HG03565 (cell line): ENCODE measurements around the gene FHIT.
A peak's percentile ranks its signal among the peaks of the same experiment; 100 is the strongest.

ENCODE experiments used
- ATAC-seq: cut with Tn5 transposase; IDR thresholded peaks from one replicate; pipeline ENCODE4 v1.9.1; 2021; ENCODE audit warnings: mild to moderate bottlenecking, moderate library complexity; ENCODE audit not compliant: unreplicated experiment

FHIT gene

DNA sequence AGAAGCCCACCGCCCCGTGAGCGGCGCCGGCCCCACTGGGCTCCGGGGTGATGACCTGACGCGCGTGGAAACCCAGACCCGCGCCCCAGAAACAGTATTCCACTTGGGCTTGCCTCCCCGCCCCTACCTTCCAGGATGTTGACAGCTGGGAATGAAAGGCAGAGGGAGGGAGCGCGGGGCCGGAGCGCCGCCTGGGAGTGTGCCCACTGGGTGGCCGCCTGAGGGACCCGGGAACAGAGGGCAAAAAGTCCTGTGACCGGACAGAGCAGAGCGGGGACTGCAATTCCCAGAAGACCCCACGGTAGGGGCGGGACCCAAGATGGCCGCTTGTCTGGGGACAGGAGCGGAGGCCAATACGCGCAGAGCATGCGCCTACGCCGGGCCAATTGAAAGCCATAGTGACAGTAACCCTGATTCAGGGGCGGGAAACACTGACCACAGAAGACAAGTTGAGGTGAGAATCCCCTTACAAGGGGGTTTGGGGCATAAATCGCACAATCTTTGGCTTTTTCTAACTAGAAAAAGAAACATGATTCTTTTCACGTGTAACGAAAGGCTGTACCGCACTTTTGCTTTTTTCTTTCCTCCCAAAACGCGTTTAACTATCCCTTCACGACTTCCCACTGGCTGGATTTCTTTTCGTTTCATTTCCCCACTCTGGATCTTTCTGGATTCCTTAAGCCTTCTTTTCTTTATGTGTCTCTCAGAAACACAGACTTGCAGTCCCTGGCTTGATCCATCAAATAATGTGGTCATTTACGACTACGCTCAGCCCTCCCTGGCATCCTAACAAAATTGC, at the start of gene FHIT:
FHIT (minus strand) TSS at position 279 of the 799 bp plus-strand sequence.
- ATAC-seq = peak; percentile 83

DNA sequence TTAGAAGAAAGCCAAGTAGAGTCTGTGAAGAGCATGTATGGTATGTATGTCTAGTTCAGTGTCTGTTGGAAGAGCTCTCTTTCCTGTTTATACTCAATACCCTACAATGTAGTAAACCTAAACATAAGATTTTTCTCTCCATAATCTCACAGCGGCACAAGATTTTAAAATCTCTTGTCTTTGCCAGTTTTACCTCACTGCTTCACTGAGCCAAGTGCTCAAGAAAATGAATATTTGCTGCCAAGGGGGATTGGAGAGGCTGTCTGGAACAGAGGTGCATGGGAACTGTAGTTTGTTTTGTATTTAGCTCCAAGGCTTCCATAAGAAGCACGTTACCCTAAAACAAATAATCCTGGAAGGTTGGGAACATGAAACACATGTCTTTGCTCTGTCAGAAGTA, 49.5 kb upstream of the FHIT start:
- ATAC-seq = no peak

DNA sequence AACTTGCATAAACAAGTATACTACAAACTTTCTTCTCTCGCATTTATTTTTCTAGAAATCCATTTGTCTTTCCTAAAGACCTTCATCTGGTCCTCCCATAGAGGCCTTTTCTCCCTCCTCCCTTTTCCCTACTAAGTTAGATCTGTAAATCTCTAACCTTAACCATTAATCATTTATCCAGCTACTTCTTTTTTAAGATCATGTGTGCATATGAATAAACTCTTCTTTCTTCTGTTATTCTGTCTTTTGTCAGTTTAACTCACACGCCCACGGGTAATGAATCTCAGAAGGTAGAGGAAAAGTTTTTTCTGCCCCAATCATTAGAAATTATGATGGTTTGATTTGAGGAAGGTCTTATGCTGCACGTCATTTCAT, 48.7 kb upstream of the FHIT start:
- no peak for ATAC-seq

DNA sequence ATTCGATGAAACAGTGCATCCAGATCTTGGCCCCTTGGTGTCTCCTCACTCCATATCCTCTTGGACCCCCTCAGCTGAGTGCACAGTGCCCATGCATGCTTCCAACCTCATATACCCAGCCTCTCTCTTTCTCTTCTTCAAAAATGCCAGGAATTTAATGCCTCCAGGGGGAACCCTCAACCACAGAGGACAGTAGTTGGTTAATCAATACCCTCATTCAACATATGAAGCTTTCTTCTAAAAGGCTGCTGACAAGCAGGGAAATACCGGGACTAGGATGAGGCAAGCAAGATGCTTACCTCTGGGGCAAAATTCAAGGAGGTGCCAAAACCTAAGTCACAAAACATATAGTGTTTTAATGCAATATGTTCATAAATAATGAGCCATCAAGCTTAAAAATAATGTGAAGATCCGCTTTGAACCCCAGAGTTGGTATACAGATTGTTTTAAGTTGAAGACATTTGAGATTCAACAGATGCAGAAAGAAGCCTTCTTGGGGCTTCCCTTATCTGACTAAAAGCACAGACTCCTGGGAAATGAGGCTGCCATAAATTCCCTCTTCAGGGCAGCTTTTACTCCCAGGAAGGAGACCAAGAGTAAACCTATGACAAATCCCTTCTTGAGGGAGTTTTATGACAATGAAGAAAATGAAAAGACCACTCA, 48.2 kb upstream of the FHIT start:
- ATAC-seq = no peak

DNA sequence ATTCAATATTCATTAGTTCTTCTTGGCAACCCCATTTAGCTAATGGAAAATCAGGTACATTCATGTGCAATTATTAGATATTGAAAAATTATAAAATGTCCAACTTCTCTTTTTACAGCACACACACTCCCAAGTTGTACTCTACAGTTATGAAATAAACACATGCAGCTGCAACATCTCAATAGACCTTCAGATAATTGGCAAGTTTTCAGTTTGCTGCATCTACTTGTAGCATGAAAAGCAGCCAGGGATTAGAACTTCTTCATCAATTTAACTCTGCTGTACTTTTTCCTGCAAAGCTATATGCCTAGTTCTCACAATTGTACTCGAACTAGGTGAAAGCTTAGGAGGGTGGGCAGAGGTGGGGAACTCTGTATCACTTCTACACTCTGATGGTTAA, 46.6 kb upstream of the FHIT start:
- no peak for ATAC-seq

DNA sequence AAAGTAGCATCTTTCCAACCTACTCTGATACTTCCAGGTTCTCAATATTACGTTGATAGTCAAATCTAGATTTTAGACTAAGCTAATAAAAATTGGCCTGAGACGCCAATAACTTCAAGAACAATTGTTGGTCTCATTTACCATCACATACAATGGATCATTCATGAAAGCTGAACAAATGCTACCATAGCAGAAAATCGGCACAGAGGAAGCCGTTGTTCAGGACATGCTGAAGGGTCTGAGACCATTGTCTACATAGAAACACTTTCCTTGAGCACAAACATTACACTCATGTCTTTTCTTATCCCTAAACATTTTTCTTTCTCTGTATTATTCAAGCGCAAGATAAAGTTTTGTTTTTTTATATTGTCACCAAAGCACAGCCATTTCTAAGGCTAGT, 37.2 kb upstream of the FHIT start:
- no peak for ATAC-seq

DNA sequence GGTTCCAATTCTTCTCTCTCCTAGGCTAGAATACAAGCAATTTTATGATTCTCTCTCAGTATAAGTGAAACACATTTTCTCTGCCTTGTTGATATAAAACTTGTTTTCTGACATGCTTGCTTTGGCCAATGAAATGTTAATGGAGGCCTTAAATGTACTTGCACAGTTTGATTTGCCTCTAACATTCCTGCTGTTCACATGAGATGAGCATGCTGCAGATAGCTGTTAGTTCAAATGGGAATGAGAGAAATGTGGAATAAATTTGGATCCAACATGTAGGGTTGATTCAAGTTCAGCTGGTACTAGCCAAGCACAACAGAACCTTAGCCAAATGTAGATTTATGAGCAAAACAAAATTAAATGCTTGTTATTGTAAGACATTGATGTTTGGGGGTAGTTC, 32.6 kb upstream of the FHIT start:
- no peak for ATAC-seq

DNA sequence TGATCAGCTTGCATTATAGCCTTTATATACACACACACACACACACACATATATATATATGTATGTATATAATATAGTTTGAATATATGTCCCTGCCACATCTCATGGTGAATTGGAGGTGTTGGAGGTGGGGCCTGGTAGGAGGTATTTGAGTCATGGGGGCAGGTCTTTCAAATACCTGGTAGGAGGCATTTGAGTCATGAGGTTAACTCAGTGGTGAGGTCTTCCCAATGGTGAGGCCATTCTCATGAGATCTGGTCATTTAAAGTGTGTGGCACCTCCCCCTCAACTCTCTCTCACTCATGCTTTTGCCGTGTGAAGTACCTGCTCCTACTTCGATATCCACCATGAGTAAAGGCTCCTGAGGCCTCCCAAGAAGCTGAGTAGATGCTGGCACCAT, 27.5 kb upstream of the FHIT start:
- no peak for ATAC-seq

DNA sequence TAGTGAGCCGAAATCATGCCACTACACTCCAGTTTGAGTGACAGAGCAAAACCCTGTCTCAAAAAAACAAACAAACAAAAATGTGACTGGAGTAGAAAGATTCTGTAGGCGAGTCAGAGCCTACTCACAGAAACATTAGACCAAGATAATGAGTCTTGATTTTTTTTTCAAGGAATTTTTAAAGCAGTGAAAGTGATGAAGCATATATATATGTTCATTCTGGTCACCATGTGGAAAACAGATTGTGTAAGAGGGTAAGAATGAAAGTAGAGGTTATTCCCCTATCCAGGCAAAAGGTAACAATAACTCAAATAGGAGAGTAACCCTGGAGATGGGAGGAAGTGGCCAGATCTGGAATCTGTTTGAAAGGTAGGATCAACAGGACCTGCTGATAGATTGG, 26.2 kb upstream of the FHIT start:
- no peak for ATAC-seq

DNA sequence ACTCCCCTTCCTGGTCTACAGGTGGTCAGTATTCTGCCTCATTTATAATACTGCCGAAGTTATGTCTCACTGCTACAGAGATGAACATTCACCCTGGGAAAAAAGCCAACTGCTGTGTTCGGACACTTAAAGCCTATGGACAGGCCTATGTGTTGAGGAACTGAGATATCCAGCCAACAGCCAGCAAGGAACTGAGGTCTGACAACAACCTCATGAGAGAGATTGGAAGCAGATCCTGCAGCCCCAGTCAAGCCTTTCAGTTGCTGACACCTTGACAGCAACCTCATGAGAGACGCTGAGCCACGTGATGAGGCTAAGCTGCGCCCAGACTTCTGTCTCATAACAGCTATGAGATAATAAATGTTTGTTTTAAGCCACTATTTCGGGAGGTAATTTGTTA, 18.2 kb upstream of the FHIT start:
- no peak for ATAC-seq

DNA sequence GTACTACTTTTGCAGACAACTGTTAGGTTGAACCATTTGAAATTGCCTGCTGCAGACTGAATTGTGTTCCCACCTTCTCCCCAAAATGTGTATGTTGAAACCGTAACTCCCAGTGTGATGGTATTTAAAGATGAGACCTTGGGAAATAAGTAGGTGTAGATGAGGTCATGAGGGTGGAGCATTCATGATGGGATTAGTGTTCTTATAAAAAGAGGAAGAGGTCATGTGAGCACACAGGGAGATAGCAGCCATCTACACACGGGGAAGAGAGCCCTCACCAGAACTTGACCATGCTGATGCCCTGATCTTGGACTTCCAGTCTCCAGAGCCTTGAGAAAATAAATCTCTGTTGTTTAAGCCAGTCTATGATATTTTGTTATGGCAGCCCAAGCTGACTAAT, 17.4 kb upstream of the FHIT start:
- no peak for ATAC-seq

DNA sequence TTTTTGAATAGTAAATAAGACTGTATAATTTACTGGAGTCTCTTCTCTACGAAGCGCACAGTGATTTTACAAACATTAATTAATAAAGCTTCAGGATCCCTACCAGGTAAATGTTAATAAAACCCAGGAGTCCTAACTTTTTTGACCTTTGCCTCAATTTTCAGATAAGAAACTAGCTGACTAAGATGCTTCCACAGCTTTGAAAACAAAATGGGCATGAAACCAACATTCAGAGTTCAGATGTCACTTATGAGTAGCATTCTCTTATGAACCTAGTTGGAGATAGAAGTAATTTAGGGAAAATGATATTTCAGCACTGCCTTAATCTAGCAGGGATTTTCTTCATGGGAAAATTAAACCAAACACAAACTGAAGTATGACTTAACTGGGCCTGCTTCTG, 13.0 kb upstream of the FHIT start:
- ATAC-seq = no peak

DNA sequence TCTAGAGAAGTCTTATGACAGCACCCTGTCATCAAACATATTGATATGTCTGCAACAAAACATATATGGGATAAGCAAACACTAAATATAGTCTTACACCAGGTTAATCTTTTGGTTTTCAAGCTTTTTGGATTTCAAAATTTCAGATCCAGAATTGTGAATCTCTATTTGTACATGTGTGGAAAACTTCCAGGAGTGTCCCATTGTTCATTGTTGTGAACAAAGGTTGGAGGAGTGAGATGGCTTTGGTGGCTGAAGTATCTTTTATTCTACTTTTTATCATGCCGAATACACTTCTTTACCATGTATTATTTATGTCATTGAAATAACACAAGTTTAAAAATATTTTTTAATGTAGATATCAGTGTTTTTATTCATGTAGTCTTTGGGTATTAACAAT, 5.9 kb upstream of the FHIT start:
- no peak for ATAC-seq

DNA sequence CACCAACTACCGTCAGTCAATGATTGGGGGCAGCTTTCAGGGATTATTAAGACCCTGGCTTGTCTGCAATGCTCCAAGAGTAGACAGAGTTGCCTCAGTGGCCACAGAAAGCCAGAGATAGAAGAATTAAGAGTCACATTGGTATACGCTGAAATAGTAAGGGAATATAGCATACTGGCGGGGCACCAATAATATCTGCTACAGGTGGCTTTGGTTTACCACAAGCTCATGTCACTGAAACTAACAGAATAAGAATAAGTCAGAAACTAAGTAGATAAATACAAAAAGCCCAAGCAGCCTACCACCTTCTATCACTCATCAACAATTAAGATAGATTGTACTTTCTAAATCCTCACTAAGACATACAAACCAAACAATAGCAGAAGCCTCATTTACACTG, 2.5 kb upstream of the FHIT start:
- no peak for ATAC-seq

DNA sequence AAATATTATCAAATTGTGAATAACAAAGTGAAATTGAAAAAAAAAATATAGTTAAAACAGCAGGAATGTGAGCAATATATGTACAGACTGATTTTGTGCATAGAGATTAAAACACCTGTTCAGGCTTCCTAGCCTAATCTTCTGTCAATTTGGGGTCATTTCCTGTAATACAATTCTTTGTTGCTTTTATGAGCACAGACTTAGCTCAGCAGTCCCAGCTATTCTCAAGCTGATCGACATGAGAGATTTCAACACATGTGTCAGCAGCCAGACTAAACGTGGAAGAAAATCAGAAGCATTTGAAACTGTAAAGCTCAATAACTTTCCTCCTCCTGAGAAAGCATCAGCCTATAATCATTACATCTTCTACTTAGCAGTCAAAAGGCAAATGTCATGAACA, 1.6 kb upstream of the FHIT start:
- no peak for ATAC-seq

DNA sequence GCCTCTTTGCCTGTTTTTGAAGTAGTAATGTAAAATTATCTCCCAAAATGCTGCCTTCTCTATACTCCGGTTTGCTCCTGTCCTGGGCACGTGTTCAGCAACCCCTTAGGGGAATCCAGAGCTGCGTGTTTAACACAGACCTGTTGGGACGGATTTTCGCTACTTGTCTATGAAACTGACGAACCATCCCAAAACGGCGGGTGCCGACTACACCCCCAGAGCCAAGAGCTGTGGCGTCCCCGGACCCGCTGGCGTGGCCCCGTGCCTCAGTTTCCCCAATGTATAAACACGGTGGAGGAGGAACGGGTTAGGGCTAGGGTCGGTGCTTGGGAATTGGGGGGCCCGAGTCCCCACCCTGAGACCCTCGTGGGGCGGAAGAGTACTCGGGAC, 473 bp downstream of the FHIT start:
- no peak for ATAC-seq

DNA sequence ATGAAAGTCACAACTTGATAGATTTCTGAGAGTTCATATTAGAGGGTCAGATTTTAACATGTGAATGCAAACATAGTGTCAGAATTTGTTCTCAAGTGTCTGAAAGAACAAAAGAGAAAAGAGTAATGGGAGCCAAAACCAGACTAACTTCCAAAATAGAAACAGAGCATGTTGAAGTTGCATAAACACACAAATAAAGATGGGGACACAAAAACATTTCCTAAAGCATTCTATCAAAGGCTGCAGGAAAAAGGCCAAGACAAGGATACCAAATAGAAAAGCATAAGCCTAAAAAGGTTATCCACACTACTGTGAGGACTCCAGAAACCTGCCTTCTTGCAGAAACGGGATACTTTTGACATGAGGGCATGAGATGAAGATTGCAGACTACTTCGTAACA, 2.8 kb downstream of the FHIT start:
- no peak for ATAC-seq

DNA sequence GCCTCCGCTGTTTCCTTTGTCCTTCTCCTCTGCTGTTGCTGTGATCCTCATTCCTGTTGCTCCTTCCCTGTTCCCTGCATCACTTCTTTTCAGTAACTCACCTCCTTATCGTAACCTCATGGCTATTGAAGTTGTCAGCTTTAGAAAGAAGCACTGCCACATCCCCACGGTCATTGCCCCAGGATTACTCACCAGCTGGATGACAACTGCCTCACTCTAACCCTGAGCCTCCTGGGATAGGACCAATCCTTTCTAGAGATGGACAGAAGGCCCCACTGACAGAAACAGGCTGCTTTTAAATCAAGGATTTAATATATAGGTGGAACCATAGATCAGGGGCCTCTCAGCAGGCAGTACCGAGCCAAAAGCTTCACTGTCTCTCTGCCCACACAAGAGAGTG, 4.1 kb downstream of the FHIT start:
- no peak for ATAC-seq

DNA sequence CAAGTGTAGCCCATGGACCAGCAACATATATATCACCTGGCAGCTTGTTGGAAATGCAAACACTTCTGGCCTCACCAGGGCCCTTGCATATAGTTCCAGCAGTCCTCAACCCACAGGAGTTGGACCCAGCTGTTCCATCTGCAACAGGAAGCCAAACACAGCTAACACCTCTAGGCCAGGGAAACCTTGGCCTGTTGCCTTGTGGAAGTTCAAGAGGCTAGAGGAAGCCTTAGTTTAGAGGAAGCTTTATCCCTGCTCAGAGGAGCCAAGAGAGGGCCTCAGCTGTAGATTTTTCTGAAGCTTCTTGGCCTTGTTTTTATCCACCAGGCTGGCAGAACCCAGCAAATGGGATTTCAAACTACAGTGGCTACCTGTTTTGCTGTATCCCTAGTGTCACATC, 11.4 kb downstream of the FHIT start:
- ATAC-seq = no peak

DNA sequence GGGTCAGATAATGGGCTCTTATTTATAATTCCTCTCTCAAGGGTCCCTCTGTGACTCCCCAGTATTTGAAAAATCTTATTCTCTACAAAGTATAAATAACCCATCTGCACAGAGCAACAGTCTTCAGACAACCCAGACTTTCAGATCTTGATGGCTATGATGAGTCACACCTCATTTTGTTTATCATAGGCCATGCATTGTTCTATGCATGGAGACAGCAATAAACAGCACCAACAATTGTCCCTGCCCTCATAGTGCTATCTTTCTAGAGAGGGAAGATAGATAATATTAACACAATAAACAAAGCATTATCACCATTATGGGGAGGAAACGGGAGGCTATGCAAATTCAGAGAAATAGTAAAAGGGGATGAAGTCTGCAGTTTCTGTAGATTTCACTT, 13.4 kb downstream of the FHIT start:
- ATAC-seq = no peak

DNA sequence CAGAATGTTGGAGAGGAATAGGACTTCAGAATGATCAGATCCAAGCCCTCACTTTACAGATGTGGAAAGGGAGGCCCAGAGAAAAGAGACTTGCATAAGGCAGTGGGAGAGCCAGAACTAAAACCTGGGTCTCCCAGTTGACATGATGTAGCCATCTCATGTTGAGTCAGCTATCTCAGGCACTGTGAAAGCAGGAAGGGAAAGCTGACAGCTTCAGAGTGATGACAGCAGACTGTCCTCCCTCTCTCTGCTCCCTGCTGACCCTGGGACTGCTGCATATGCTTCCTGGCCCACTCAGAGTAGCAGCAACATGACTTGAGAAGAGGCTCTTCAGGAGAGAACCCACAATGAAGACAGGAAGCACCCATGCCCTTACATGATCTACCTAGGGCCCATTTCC, 14.7 kb downstream of the FHIT start:
- ATAC-seq = peak; percentile 82

DNA sequence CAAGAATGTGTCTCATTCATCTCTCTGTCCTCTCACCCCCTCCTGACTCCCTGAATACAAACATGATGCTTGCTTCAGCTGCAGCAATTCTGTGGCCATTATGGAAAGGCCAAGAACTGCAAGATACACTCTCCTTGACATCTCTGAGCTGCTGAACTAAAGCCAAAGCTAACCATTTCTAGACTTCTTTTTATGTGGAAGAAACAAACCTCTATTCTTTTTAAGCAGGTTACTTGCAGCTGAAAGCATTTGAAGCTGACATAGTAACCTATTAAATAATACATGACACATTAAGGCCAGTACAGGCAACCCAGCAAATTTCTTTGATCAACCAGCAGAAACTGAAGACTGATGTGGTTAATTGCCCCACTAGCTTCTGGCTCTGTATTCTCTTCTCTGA, 17.5 kb downstream of the FHIT start:
- ATAC-seq = no peak

DNA sequence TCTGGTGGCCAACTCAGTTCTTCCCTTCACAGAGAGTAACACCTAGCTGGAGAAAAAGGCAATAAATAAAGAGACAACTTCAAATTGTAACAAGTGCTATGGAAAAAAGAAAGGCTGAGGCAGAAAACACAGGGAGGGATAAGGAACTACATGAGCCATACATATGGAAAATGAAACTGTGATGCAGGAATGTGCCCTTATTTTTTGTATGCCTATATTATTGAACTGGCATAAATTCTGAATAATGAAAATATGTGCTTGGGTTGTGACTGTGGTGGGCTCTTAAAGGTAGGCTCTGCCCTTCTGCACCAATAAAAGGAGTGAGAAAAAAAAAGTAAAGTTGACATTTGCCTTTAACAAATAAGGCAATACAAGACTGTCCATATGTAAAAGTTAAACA, 19.6 kb downstream of the FHIT start:
- no peak for ATAC-seq
